T-helper 1 cell (primary cell): Measurements from ENCODE around the gene MTF2.

Experiments used
- DNase-seq, 5 donors: peaks; one replicate each; pipeline ENCODE4 v3.0.0-alpha.2; 2012 to 2020

Gene MTF2

DNA sequence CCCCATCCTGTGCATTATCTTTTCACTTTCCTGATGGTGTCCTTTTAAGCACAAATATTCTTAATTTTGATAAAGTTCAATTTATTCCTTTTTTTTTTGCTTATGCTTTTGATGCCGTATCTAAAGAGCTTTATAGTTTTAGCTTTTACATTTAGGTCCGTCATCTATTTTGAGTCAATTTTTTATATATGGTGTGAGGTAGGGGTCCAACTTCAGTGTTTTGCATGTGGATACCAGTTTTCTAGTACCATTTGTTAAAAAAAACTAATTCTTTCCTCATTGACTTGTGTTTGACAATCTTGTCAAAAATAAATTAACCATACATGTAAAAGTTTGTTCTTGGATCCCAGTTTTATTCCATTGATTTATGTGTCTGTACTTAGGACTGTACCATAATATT, 4.9 kb downstream of the MTF2 start:
- DNase-seq = no peak

DNA sequence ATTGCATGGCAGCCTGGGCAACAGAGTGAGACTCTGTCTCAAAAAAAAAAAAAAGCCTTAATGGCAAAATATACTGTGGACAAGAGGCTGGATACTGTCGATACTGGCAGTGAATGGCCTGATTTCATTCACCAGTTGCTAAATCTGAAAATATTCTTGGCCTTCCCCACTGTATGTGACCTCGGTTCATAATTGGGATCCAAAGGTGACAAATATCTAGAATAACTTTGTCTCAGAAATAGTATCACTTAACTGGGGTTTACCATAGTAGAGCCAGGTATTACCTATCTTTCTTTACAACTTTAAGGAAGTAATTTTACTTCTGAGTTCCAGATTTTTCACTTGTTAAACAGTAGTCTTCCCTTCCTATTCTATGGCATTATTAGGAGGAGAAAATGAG, 8.4 kb downstream of the MTF2 start:
- DNase-seq = no peak

DNA sequence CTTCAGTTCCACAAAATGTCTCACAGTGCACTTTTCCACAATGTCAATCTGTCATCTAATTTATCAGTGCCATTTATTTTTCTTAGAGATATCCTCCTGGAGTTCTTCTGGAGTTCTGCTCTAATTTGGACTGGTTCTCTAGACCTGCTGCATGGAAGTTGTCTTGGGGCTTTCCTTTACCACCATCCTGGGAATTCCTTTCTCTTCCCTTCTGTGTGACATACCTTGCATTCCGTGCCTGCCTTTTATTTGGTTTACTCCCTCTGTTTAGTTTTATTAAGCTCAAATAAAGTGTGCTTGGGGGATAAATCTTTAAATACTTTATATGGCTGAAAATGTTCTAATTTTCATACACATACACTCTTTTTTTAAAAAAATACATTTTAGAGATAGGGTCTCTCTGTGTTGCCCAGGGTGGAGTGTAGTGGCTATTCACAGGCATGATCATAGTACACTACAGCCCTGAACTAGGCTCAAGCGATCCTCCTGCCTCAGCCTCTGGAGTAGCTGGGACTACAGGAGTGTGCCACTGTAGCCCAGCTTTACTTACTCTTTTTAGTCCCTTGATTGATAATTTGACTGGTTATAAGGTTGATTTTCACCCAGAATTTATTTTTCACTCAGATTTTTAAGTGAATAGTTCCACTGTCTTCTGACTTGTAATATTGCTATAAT, 14.4 kb downstream of the MTF2 start:
- no peak for DNase-seq

DNA sequence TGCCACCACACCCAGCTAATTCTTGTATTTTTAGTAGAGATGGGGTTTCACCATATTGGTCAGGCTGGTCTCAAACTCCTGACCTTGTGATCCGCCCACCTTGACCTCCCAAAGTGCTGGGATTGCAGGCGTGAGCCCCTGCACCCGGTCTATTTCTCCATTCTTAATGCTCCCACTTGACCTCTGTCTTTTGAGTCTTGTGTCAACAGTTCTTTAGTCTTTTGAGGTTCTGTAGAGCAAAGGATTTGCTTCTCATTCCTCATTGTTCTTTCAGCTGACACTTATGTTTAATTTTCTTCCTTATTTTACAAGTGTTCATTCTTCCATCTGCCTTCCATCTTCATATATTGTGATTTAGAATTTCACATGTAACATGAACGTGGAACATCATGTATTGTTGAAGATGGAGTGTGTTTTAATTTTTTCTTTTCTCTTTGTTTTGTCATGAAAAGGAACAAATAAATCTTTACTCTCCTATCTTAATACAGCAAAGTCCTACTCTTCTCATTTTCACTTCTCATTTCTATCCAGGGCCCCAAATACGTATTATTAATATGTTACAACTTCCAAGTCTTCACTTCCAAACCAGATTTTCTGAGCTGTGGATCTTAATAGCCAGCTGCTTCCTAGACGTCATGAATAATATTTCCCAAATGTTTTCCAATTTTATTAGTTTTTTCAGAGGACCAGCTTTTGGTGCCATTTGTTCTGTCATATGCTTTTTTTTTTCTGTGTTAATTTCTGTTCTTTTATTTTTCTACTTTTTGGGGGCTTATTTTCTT, 16.9 kb downstream of the MTF2 start:
- no peak for DNase-seq

DNA sequence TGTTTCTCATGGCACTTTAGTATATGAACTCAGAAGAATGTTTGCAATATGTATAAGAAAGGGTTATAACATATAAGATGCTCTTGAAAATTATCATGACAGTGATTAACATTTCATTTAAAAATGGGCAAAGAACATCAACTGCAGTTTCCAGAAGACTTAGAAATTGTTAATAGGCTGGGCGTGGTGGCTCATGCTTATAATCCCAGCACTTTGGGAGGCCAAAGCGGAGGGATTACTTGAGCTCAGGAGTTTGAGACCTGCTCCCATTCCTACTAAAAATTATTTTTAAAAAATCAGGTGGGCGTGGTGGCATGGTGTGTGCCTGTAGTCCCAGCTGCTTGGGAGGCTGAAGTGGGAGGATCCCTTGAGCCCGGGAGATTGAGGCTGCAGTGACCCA, 23.1 kb downstream of the MTF2 start:
- no peak for DNase-seq

DNA sequence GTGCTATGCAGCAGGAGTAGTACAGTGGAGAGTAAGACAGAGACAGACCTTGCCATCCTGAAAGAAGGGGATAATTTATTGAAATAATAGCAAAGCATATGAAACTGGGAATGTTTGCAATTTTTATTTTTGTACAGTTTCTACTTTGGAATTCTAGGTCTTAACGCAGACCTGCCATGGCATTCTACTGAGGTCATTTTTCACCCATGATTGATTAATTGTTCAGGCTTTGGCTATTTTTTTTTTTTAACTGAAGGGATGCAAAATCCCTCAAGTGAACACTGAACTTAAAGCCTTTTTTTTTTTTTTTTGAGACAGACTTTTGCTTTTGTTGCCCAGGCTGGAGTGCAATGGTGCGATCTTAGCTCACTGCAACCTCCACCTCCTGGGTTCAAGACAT, 27.1 kb downstream of the MTF2 start:
- no peak for DNase-seq

DNA sequence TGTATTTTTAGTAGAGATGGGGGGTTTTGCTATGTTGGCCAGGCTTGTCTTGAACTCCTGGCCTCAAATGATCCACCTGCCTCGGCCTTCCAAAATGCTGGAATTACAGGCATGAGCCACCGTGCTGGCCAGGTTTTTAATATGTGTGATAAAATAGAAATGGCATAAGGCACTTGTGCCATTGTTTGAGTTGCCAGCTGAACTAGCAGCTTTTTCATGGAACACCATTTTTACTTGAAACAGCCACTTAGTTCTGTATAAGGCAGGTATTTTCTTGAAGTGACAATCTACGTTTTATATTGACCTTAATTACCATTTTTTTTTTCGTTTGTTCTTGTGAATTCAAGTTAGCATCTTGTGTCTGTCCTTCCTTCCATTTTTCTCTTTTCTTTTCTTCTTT, 28.3 kb downstream of the MTF2 start:
- DNase-seq = no peak

DNA sequence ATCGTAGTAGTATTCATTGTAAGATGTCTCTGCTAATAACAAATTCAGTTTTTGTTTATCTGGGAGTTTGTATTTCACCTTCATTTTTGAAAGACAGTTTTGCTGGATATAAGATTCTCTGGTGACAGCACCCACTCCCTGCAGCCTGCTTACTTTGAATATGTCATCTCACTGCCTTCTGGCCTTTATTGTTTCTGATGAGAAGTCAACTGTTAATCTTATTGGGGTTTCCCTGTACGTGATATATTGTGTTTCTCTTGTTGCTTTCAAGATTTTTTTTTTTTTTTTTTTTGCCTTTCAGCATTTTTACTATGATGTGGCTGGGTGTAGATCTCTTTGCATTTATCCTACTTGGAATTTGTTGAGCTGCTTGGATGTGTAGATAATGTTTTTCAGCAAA, 29.3 kb downstream of the MTF2 start:
- DNase-seq = no peak

DNA sequence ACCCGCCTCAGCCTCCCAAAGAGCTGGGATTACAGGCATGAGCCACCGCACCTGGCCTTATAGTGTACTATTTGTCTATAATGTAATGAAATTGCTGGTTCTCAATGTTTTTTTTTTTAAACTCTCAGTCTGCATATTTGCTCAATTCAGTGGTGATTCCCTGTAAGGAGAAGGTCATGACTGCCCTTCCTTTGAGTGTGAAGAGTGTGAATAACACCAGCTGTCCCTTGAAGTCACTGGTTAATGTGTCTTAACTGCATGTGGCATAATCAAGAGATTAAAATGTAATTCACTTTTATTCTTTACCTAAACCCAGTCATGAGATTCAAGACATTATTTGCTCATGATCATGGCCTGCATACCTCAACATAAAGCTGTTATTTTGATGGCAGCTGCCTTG, 30.5 kb downstream of the MTF2 start:
- DNase-seq = no peak

DNA sequence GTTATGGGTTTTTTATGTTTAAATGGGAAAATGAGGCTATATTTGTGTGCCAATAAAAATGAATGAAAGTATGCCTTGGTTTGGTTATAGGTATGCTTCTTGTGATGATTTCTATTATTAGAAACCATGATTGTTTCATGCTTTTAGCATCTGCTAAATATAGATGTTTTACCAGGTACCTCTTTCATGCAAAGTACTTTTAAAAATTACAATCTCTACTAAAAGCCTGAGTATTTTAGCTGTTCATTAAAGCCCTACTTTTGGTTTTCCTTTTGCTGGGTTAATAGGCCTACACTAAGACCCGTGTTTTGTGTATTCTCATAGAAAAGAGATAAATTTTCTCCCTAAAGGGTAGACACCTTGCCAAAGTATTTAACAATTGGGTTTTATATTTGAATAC, 32.0 kb downstream of the MTF2 start:
- no peak for DNase-seq

DNA sequence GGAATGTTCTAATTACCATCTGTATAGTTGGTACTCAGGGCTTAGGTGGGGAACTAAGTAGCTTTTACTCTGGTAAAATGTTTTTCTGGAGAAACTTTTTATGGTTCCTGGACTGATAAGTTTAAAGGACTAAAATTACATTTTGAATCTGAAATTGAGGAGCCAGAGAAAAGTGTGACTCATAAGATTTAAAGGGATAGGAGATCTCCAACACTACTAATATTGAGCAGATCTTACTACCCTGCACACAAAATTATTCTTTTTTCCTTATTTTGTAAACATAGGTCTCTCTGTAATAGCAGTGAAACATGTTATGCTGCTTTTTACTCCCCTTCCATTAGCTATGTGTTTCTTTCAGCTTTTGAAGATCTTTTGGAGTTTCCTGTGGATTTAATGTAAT, 32.5 kb downstream of the MTF2 start:
- DNase-seq = no peak

DNA sequence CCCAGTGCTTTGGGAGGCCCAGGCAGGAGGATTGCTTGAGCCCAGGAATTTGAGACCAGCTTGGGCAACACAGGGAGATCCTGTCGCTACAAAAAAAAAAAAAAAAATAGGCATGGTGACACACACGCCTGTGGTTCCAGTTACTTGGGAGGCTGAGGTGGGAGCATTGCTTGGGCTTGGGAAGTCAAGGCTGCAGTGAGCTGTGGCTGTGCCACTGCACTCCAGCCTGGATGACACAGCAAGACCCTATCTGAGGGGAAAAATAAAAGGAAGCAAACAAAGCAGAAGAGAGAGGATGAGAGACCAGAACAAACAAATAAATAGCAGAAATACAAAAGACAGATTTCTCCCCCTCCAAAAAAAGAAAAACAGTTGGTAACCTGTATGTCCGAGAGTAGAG, 34.0 kb downstream of the MTF2 start:
- no peak for DNase-seq

DNA sequence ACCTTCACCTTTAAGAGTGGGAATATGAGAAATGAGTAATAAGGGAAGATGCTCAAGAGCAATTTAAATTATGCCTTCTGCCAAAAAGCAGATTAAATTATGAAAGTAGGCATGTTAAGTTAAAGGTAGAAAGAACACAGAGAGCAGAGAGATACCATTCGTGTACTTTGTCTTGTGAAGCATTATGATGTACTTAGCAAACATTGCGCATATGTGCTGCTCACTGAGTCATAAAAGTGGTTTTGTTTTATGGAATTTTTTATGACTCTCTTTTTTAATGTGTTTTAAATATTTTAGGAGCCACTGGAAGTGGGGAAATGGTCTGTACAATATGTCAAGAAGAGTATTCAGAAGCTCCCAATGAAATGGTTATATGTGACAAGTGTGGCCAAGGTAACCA, 35.3 kb downstream of the MTF2 start:
- no peak for DNase-seq

DNA sequence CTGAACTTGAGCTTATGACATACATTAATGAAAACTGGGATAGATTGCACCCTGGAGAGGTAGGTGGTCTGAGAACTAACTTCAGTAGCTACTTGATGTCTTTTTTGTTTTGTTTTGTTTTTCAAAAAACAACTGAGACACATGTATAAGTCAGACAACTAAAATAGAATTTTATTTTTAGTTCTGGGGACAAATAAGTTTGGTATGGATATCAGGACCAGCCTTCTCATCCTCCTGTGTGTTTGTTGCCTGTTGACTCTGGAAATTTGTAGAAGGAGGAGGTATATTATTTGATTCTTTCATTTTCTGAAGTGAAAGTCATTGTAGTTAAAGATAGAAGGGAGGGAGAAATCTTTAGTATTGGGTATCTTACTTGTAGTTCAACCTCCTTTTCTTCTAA, 41.5 kb downstream of the MTF2 start:
- DNase-seq = no peak

DNA sequence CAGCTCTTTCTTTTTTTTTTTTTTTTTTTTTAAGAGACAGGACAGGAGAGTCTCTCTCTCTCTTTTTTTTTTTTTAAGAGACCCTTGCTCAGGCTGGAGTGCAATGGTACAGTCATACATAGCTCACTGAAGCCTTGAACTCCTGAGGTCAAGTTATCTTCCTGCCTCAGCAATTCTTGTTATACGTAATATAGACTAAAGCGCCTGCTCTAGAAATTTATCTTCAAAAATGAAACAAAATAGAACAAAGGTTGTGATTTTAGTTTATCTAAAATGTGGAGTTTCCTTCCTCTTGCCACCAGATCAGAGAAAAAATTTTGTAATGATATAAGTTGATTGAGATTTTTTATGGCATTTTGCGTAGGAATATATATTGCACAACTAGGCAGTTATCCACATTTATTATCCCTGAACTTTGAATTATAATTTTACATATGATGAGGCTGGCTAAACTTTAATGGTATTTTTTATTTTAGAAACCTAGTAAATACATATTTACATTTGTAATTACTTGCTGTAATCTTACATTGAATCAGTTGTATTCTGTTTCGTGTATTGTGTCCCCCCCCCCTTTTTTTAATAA, 44.2 kb downstream of the MTF2 start:
- no peak for DNase-seq

DNA sequence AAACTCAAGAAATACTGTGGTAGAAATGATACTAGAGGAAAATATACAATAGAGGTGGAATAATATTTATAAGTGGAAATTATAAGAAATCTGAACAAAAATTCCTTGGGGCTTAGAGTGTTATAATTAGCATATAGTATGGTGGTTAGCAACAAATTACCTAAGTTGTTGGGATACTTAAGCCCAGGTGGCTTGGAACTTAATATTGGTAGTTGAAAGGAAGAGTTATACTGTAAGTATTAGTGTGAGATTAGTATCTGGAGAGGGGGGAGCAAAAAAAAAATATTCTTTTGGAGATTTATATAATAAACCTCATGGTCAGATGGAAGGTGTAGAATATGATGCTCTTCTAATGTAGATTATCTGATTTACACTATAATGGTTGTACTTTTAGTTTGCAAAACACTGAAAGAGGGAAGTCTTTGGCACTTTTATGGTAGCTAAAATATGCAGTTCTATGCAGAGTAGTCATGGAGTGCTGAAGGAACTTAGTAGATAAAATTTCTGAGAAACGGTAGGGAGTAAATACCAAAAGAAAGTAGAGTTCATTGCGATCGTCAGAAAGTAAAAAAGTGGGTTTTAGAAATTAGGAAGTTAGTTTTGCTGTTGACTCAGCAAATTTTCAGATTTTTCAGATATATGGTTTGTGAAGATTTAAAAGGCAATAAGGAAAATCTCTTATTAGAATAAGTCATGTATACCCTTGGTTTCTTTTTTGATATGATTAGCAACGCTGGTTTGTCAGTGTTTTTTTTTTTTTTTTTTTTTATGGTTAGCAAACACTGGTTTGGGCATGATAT, 45.7 kb downstream of the MTF2 start:
- no peak for DNase-seq

DNA sequence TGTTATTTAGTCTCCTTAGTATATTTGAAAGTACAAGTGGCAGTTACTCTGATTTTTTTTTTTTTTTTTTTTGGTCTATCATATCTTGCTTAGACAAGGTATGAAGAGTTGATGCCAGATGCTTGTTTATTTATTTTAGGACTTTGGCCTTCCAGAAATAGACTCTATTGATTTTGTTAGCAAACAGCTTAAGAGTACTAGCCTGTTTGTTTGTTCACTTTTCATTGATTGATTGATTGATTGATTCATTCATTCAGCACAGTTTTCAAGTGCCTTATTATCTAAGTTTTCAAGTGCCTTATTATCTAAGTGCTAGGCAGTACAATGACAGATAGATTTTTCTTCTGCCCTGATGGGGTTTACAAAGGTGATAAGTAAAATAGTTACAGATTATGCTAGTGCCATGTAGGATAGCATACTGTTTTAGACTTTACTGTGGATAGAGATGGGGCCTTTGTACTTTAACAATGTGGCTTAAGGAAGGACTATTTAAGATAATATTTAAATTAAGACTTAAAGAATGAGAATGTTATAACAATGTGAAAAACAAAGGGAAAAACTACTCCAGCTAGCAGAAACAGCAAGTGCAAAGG, 50.5 kb downstream of the MTF2 start:
- no peak for DNase-seq

DNA sequence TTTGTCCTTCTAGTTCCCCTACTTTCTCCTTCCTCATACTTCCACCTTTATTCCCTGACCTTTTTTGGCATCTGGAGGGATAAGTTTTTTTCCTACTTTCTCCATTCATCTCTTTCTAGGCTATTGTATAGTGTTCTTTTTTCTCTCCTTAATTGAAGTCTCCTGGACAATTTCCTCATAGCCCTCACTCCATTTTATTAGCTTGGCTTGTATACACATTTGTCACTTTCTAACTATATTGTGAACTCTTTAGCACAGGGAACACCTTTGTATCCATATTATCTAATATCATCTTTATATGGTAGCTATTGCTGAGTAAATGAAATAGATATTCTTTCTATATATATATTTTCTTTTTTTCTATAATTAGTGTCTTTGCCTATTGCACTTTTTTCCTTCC, 53.6 kb downstream of the MTF2 start:
- DNase-seq = no peak

DNA sequence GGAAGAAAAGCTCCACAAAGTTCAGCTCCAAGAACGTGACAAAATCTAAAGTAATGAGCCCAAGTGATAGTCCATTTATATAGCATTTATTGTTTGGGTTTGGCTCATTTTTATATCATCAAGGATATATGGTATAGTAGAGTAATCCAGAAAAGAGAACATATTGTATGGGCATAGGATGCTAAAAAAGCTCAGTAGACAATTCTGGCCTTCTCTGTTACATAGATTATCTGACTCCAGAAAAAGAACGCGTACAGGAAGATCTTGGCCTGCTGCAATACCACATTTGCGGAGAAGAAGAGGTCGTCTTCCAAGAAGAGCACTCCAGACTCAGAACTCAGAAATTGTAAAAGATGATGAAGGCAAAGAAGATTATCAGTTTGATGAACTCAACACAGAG, 57.4 kb downstream of the MTF2 start:
- no peak for DNase-seq

DNA sequence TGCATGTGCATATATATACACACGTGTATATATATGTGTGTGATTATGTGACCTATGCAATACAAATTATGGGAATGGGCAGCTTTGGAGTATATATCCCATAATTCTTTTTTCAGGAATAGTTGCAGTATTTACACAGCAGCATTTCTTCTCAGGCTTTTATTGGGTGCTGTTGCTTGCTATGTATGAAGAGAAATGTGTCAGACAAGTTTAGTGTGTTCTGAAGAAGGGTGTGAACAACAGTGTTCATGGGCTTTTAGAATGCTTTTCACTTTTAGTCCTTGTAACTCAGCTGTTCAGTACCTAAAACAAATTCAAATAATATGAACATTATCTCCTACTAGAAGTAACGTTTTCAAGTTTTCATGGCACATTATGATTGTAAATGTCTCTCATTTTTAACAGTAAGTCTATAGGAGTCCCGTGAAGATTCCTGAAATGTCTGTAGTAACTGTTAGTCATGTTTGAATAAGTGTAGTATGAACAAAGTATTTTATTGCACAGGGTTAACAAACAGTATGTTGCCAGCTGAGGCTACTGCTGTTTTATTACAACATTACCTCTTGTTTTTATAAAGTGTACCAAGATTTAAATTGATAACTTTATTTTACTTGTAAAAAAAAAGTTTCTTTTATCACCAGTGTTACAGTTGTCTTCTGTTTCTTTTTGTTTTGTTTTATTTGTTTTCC, 58.7 kb downstream of the MTF2 start:
- no peak for DNase-seq

DNA sequence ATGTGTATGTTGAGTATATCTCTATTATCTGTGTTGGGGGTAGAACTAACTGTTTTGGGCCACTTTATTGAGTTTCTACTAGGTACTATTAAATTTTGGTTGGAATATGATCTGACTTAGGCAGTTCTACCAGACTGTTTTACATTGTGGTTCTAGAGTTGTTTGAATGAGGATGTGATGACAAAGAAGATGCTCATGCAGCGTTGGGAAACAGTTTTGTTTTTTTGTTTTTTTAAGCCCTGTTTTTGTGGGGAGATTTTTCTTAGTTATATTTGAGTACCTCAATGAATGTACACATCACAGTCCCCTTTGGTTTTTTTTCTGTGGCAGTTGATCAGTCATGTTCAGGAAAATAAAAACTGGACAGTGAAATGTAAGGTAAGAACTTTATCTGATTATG, 61.0 kb downstream of the MTF2 start:
- no peak for DNase-seq

DNA sequence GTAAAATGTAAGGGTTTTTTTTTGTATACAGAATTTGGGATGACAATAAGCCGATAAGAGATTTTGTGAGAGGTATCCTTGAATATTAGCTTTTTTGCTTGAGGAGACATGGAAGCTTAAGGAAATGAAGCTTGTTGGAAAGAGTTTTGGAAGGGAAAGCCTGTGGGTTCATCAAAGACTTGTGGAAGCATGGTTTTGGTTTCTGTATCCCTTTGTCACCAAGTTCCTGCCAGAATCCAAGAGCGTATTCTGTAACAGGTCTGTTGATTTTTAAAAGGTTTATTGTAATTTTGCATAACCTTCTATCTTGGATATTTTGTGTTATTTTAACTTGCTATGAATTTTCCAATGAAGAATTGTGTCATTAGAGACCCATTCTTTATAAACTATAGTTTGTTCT, 63.1 kb downstream of the MTF2 start:
- no peak for DNase-seq

DNA sequence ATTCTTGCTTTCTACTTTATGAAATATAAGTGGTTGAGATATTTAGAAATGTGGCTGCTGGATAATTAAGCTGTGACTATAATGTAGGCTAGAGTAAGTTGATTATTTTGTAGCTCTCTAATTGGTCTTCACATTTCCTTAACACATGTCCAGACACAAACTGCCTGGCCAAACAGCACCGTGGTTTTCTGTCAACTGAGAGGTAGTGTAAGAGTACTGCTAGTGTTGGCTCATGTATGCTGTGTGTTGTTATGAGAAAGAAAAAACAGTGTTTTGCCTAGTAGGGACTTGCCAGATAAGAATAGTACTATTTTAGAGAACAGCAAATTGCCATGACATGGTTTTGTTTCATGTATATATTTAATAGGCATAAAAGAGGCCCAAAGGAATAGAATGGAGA, 64.1 kb downstream of the MTF2 start:
- no peak for DNase-seq
